ENCODE results near the gene ID4. TPM values are rescaled to one million over a fixed set of nuclear protein-coding genes. Genes with fewer than 3 reads are reported as not detected.
A peak's percentile ranks its signal among the peaks of the same experiment; 100 is the strongest.

Gene ID4, protein sequence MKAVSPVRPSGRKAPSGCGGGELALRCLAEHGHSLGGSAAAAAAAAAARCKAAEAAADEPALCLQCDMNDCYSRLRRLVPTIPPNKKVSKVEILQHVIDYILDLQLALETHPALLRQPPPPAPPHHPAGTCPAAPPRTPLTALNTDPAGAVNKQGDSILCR
- 1.0 and 2.2 TPM in 2 replicates for total RNA-seq (2012; rRNA removed)

DNA sequence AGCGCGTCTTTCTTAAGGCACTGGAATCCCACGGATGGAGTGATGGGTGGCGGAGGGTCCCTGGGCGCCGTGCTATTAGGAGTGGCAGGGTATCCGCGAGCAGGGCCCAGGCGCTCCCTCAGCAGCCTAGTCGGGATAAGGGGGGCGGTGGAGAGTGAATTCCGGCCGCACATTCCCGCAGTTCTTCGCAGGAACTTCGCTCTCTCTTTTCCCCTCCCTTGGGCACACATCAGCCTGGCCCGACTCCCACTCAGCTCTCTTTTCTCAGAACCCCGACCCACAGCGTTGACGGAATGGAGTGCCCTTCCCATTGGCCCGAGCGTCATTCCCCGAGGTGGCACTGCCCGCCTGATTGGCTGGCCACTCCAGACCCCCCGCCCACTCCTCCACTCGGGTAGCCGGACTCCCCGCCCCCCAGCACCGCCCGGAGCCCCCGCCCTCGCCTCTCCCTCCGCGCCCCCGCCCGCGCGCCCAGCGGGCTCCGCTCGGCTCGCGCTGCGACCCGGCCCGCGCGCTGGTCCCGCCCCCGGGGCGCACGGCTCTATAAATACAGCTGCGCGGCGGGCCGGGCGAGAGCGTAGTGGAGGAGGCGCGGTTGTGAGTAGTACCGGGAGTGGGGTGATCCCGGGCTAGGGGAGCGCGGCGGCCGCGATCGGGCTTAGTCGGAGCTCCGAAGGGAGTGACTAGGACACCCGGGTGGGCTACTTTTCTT is at the start of gene ID4:
Gene ID4, plus strand, starts transcription at position 572 of the 712 bp plus-strand sequence. CDS start 385 bp downstream, outside the sequence.
- Histone ChIP-seq H3K27me3 (ENCODE audit: control insufficient read depth, insufficient read depth, low read length) (no peaks in the 10 kb centered on the region), H3K4me2 (ENCODE audit: low read length) (peak within 1 kb of the TSS; percentile 98), H3K4me3 (ENCODE audit: low read length) (peak within 1 kb of the TSS; percentile 87), H3K9ac (ENCODE audit: low read depth, low read length) (peak within 1 kb of the TSS; percentile 83), H3K4me1 (ENCODE audit: control insufficient read depth, insufficient read depth, low read length) (no peaks in the 10 kb centered on the region), H3K36me3 (ENCODE audit: insufficient read depth, low read length) (no peaks in the 10 kb centered on the region), H3K9me3 (replicated peaks; ENCODE audit: low read length) (no peaks in the 10 kb centered on the region)

DNA sequence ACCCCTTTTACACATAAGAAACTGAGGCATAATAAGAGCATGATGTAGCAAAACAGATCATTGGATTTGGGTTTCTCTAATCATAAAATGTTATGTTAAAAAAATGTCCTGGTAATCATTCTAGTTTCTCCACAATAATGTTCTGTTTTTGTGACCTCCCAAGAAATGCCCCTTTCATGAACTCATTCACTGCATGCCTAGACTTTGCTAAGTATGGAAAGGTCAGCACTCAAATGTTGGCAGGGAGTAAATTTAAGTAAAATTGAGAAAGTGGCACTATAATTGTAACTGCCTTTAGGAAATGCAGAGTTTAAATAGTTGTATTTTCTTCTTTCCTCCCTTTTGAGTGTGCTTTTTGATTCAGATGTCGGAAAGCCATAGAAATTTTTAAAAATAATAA is 48.5 kb upstream of the ID4 start:
- H3K4me1 ChIP-seq (ENCODE audit: control insufficient read depth, insufficient read depth, low read length) = no peaks in the 10 kb centered on the region
- H3K9ac ChIP-seq (ENCODE audit: low read depth, low read length) = no peak overlapping the region
- H3K27me3 ChIP-seq (ENCODE audit: control insufficient read depth, insufficient read depth, low read length) = no peaks in the 10 kb centered on the region
- no peaks in the 10 kb centered on the region for H3K9me3 ChIP-seq (replicated peaks; ENCODE audit: low read length)
- no peak overlapping the region for H3K4me2 ChIP-seq (ENCODE audit: low read length)
- no peaks in the 10 kb centered on the region for H3K36me3 ChIP-seq (ENCODE audit: insufficient read depth, low read length)
- no peak overlapping the region for H3K4me3 ChIP-seq (ENCODE audit: low read length)

DNA sequence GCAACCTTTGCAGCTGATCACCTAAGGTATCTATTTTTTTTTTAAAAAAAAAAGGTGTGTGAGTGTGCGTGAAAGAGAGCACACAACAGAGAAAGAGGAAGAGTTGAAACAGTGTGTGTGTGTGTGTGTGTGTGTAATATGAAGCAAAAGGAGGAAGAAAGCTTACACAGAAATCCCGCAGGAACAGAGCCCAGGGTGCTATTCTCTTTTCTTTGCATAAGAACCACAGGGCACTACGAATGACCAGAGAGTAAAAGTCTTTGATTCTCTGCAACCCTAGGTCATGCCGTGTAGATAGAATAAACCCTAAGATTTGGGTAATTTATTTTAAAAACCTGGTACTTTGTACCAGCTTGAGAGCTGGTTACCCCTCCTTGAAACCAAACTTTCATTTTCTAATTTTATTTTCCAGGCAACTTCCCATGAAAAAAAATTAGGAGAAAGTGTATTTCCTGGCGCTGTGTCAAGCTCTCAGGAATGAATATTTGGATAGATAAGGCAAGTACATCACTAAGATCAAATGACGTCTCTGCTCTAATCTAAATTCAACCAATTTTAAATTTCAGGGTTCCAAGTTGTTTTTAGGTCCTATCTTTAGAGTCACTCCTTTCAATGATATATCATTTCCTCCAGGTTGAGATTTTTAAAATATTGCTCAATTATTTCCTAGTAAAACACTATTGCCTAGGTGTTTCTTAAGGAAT is 47.9 kb upstream of the ID4 start:
- Histone ChIP-seq H3K9ac (ENCODE audit: low read depth, low read length) (no peak overlapping the region), H3K9me3 (replicated peaks; ENCODE audit: low read length) (no peaks in the 10 kb centered on the region), H3K4me3 (ENCODE audit: low read length) (no peak overlapping the region), H3K36me3 (ENCODE audit: insufficient read depth, low read length) (no peaks in the 10 kb centered on the region), H3K4me2 (ENCODE audit: low read length) (no peak overlapping the region), H3K27me3 (ENCODE audit: control insufficient read depth, insufficient read depth, low read length) (no peaks in the 10 kb centered on the region), H3K4me1 (ENCODE audit: control insufficient read depth, insufficient read depth, low read length) (no peaks in the 10 kb centered on the region)

DNA sequence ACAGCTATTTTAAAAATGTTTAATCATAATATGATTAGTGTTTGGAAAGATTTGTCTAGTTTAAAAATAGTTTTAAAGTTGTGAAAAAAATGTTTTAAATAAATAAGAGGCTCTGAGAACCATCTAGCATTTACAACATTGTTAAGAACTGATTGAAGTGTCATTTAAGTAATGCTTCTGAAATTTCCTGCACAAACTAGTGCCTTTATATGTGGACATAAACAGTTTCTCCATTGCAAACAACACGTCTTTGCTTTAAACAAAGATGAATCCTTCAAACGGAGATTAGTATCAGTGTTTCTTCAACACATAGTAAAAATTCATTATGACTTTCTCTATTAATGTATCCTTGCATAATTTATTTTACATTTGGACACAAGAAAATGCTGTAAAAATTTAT is 45.9 kb upstream of the ID4 start:
- peaks cover 10% of the 10 kb centered on the region for H3K4me1 ChIP-seq (ENCODE audit: control insufficient read depth, insufficient read depth, low read length)
- H3K4me3 ChIP-seq (ENCODE audit: low read length) = no peak overlapping the region
- H3K9me3 ChIP-seq (replicated peaks; ENCODE audit: low read length) = no peaks in the 10 kb centered on the region
- H3K4me2 ChIP-seq (ENCODE audit: low read length) = no peak overlapping the region
- H3K36me3 ChIP-seq (ENCODE audit: insufficient read depth, low read length) = no peaks in the 10 kb centered on the region
- H3K9ac ChIP-seq (ENCODE audit: low read depth, low read length) = no peak overlapping the region
- no peaks in the 10 kb centered on the region for H3K27me3 ChIP-seq (ENCODE audit: control insufficient read depth, insufficient read depth, low read length)

DNA sequence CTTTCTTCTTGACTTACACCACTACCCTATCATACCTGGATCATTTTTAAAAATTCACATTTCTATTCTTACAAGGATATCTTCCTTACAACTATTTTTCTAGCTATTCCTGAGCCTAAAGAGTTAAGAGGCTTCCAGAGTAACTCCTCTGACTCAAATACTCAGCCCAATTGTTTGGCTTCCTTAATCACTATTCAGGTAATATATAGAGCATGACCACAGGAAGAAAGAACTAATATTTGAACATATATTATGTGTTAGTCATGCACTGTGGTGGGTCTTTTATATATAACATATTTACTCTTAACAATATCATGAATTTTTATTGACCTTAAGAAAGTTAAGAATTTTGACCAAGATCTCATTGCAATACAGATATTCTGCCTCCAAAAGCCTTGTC is 42.0 kb upstream of the ID4 start:
- peaks cover 10% of the 10 kb centered on the region for H3K4me1 ChIP-seq (ENCODE audit: control insufficient read depth, insufficient read depth, low read length)
- H3K27me3 ChIP-seq (ENCODE audit: control insufficient read depth, insufficient read depth, low read length) = no peaks in the 10 kb centered on the region
- H3K4me3 ChIP-seq (ENCODE audit: low read length) = no peak overlapping the region
- H3K9me3 ChIP-seq (replicated peaks; ENCODE audit: low read length) = no peaks in the 10 kb centered on the region
- H3K36me3 ChIP-seq (ENCODE audit: insufficient read depth, low read length) = no peaks in the 10 kb centered on the region
- no peak overlapping the region for H3K4me2 ChIP-seq (ENCODE audit: low read length)
- no peak overlapping the region for H3K9ac ChIP-seq (ENCODE audit: low read depth, low read length)

DNA sequence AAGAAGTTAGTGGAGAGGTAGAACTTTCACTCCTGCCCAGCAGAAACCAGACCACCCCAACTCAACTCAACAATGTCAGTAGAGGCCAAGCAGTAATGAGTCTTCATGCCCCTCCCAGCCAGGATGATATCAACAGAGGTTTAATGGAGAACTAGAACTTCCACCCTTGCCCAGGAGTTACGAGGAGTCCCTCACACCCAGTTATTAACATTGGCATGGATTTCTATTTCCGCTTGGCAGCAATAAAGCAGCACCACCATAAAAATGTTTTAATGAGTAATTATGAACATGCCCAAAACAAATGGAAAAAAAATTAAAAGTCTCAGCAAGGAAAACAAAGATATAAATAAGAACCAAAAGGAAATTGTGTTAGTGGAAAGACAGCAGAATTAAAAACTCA is 40.7 kb upstream of the ID4 start:
- Histone ChIP-seq H3K36me3 (ENCODE audit: insufficient read depth, low read length) (no peaks in the 10 kb centered on the region), H3K4me1 (ENCODE audit: control insufficient read depth, insufficient read depth, low read length) (peaks cover 10% of the 10 kb centered on the region), H3K4me2 (ENCODE audit: low read length) (no peak overlapping the region), H3K9me3 (replicated peaks; ENCODE audit: low read length) (no peaks in the 10 kb centered on the region), H3K4me3 (ENCODE audit: low read length) (no peak overlapping the region), H3K9ac (ENCODE audit: low read depth, low read length) (no peak overlapping the region), H3K27me3 (ENCODE audit: control insufficient read depth, insufficient read depth, low read length) (no peaks in the 10 kb centered on the region)

DNA sequence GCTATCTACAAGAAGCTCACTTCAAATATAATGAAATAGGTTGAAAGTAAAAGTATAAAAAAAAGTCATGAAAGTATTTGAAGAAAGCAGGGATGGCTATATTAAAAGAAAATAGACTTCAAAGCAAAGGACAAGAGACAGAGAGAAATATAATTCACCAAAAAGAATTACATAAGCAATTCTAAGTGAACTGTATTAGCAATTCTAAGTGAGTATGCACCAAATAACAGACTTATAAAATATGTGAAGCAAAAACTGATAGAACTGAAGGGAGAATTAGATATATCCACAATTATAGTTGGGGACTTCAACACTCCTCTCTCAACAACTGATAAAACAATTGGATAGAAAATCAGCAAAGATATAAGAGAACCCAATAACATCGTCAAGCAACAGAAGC is 38.8 kb upstream of the ID4 start:
- Histone ChIP-seq H3K36me3 (ENCODE audit: insufficient read depth, low read length) (no peaks in the 10 kb centered on the region), H3K4me3 (ENCODE audit: low read length) (no peak overlapping the region), H3K9ac (ENCODE audit: low read depth, low read length) (no peak overlapping the region), H3K4me1 (ENCODE audit: control insufficient read depth, insufficient read depth, low read length) (peaks cover 18% of the 10 kb centered on the region), H3K4me2 (ENCODE audit: low read length) (no peak overlapping the region), H3K9me3 (replicated peaks; ENCODE audit: low read length) (no peaks in the 10 kb centered on the region), H3K27me3 (ENCODE audit: control insufficient read depth, insufficient read depth, low read length) (no peaks in the 10 kb centered on the region)

DNA sequence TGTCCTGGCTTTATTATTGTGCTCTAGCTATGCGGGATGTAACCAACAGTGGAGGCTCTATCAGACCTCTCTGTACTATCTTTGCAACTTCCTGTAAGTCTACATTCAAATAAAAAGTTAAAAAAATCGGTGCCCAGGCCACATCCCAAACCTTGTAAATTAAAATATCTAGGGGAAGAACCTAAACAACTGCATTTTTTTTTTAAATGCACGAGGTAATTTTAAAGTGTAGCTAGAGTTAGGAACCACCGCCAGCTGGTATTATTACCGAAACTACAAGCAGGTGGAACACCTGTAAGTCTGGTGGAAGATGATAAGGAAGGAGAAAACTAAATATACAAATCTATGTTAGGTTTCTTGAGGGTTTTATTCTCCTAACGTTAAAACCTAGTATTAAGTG is 34.5 kb upstream of the ID4 start:
- no peaks in the 10 kb centered on the region for H3K36me3 ChIP-seq (ENCODE audit: insufficient read depth, low read length)
- no peak overlapping the region for H3K4me2 ChIP-seq (ENCODE audit: low read length)
- H3K27me3 ChIP-seq (ENCODE audit: control insufficient read depth, insufficient read depth, low read length) = no peaks in the 10 kb centered on the region
- H3K4me1 ChIP-seq (ENCODE audit: control insufficient read depth, insufficient read depth, low read length) = peaks cover 28% of the 10 kb centered on the region
- no peak overlapping the region for H3K9ac ChIP-seq (ENCODE audit: low read depth, low read length)
- no peak overlapping the region for H3K4me3 ChIP-seq (ENCODE audit: low read length)
- H3K9me3 ChIP-seq (replicated peaks; ENCODE audit: low read length) = no peaks in the 10 kb centered on the region

DNA sequence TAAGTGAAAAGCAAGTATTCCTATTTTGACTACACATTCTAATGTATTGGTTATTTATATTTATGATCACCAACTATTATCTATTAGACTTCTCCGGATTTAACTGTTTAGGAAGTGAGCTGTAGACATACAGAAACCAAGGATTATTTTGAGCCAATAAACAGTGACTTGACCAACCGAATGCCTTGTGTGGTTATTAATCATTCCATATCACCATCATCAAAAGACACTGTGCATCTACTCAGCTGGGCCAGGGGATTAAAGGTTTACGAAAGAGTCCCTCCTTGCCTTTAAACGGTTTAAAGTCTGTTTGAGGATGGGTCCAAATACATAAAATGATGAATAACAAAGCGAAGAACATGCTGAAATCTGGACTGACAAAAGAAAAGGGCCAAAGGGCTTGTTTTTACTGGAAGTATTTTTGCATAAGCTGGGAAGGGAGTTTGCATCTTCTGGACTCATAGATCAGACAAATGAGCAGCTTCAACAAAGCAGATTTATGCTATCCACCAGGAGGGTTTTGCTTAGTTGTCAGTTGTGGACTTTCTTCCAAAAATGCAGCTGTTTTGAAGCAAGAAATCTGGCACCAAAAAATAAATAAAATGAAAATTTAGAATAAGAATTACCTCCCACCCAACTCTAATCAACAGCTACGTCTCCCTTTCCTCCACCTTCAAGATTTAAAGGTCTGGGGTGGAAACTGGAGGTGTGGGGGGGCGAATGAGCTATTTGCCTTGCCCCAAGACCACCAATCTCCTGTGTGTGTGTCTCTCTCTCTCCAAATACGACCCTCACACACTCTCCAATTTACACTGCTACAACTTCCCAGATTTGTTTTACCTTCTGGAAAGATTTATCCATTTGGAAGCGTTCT is 33.6 kb upstream of the ID4 start:
- Histone ChIP-seq H3K36me3 (ENCODE audit: insufficient read depth, low read length) (no peaks in the 10 kb centered on the region), H3K4me2 (ENCODE audit: low read length) (peak overlapping the region; percentile 98), H3K4me1 (ENCODE audit: control insufficient read depth, insufficient read depth, low read length) (peaks cover 28% of the 10 kb centered on the region), H3K27me3 (ENCODE audit: control insufficient read depth, insufficient read depth, low read length) (no peaks in the 10 kb centered on the region), H3K9me3 (replicated peaks; ENCODE audit: low read length) (no peaks in the 10 kb centered on the region), H3K4me3 (ENCODE audit: low read length) (peak overlapping the region; percentile 84), H3K9ac (ENCODE audit: low read depth, low read length) (peak overlapping the region; percentile 98)

DNA sequence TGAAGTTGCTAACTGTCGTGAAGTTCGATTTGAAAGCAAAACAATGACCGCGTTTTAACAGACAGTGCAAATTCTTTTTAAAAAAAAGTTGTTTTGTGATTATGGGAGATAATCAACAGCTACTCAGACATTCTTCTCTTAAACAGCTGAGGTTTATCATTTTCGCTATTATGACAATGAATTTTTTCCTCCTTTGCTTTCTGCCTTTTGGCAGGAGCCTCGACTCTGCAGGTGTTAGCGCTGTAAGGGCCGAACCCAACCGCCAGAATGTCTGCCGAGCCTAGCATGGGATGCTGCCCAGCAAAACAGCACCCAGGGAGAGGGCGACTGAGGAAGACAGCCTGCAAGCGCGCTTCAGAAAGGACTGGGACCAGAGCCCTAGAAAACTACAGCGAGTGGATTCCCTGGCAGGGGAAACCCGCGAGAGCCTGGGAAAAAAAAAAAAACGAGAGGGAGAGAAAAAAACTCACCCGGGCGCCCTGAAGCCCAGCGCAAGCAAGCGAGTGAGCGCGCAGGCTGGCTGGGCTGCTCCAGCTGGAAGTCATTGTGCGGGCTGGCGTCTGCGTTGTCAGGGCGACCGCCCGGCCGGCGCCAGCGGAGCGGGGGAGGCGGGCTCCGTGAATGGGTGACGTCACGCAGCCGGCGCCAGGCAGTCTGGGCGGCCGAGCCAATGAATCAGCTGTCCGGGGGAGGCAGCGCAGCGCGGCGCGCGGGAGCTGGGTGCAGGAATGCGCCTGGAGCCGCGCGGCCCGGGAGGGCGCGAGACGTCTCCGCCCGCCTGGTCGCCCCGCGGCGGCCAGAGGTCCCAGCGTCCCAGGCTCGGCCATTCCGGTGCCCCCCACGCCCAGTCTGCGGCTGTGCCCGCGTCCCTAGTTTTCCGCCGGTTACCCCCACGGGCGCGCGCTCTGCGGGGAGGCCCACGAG is 32.7 kb upstream of the ID4 start:
- peak overlapping the region; percentile 98 for H3K4me2 ChIP-seq (ENCODE audit: low read length)
- peaks cover 28% of the 10 kb centered on the region for H3K4me1 ChIP-seq (ENCODE audit: control insufficient read depth, insufficient read depth, low read length)
- no peaks in the 10 kb centered on the region for H3K27me3 ChIP-seq (ENCODE audit: control insufficient read depth, insufficient read depth, low read length)
- peak overlapping the region; percentile 84 for H3K4me3 ChIP-seq (ENCODE audit: low read length)
- H3K9ac ChIP-seq (ENCODE audit: low read depth, low read length) = peak overlapping the region; percentile 98
- no peaks in the 10 kb centered on the region for H3K9me3 ChIP-seq (replicated peaks; ENCODE audit: low read length)
- no peaks in the 10 kb centered on the region for H3K36me3 ChIP-seq (ENCODE audit: insufficient read depth, low read length)

Measured in skeletal muscle satellite cell (primary cell).